ENCODE measurements around the gene CDK19. TPM values are rescaled to one million over a fixed set of nuclear protein-coding genes. Genes with fewer than 3 reads are reported as not detected.

Gene CDK19
- polyA plus RNA-seq, 3 donors from 2014 or later: 1.7 to 5.2 (median 2.4) TPM

GRCh38 chr6:110573537-110573936 is 241.7 kb downstream of the CDK19 start:
- no peak overlapping the region for H3K27ac Mint-ChIP-seq
- no peaks in the 10 kb centered on the region for H3K36me3 Mint-ChIP-seq
- H3K4me1 Mint-ChIP-seq: no peaks in the 10 kb centered on the region
- peaks cover 0 to 8% (median 2%) of the 10 kb centered on the region in 3 donors for H3K27me3 Mint-ChIP-seq (ENCODE audit: low read depth in 3 of 3)
- no peak for DNase-seq
- no peaks in the 10 kb centered on the region for H3K9me3 Mint-ChIP-seq
- H3K4me3 Mint-ChIP-seq: no peak overlapping the region

GRCh38 chr6:110573136-110573535 is 242.1 kb downstream of the CDK19 start:
- DNase-seq: no peak
- no peak overlapping the region for H3K27ac Mint-ChIP-seq
- H3K4me1 Mint-ChIP-seq: no peaks in the 10 kb centered on the region
- H3K9me3 Mint-ChIP-seq: no peaks in the 10 kb centered on the region
- no peaks in the 10 kb centered on the region for H3K36me3 Mint-ChIP-seq
- no peak overlapping the region for H3K4me3 Mint-ChIP-seq
- peaks cover 0 to 8% (median 2%) of the 10 kb centered on the region in 3 donors for H3K27me3 Mint-ChIP-seq (ENCODE audit: low read depth in 3 of 3)

- no peak overlapping the region for H3K27ac Mint-ChIP-seq
- no peaks in the 10 kb centered on the region for H3K4me1 Mint-ChIP-seq
These were observed 247.1 kb downstream of the CDK19 start for GRCh38 chr6:110567957-110568696.

DNA sequence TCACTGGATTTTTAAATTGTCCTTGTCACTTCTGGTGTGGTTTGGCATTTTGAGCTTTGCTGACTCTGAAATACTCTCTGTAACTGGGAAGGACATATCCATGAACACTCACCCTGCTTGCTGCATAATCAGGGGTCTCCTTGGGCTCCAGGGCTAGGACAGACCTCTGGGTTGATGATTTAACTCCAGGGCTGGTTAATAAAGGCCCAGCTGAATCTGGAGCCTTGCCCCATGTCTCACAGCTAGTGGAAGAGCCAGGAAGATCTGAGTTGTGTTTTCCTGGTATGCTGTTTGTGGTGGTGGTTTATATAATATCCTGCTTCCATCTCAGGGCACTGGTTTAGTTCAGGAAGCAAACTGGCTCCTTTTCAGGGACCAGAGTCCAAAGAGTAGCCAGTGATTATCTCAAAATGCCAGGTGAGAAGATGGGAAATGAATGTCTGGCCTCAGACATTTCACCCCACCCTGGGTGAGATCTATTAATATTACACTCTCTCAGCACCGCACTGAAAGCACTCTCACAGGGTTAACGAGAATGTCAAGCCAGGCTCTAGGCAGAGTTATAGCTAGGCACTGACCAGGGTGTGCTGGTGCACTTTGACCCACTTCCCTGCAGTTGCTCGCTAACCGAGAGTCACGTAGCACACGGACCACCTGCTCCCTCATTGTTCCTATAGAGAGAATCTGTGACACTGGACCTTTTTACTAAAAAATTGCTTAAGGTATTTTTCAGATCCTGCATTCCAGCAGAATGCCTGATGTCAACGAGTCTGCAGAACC is 248.7 kb downstream of the CDK19 start:
- no peak for DNase-seq
- no peaks in the 10 kb centered on the region for H3K36me3 Mint-ChIP-seq
- H3K27me3 Mint-ChIP-seq (ENCODE audit: low read depth in 3 of 3): peaks cover 0 to 3% (median 0%) of the 10 kb centered on the region in 3 donors
- no peak overlapping the region for H3K4me3 Mint-ChIP-seq
- H3K27ac Mint-ChIP-seq: no peak overlapping the region
- H3K9me3 Mint-ChIP-seq: peaks cover 0 to 2% (median 0%) of the 10 kb centered on the region in 6 donors
- peaks cover 0 to 5% of the 10 kb centered on the region in 2 donors for H3K4me1 Mint-ChIP-seq

More at GRCh38 chr6:110567957-110568696, 247.1 kb downstream of the CDK19 start:
- no peaks in the 10 kb centered on the region for H3K36me3 Mint-ChIP-seq
- DNase-seq: no peak
- H3K4me3 Mint-ChIP-seq: no peak overlapping the region
- H3K27me3 Mint-ChIP-seq (ENCODE audit: low read depth in 3 of 3): peaks cover 0 to 2% (median 0%) of the 10 kb centered on the region in 3 donors
- no peaks in the 10 kb centered on the region for H3K9me3 Mint-ChIP-seq

DNA sequence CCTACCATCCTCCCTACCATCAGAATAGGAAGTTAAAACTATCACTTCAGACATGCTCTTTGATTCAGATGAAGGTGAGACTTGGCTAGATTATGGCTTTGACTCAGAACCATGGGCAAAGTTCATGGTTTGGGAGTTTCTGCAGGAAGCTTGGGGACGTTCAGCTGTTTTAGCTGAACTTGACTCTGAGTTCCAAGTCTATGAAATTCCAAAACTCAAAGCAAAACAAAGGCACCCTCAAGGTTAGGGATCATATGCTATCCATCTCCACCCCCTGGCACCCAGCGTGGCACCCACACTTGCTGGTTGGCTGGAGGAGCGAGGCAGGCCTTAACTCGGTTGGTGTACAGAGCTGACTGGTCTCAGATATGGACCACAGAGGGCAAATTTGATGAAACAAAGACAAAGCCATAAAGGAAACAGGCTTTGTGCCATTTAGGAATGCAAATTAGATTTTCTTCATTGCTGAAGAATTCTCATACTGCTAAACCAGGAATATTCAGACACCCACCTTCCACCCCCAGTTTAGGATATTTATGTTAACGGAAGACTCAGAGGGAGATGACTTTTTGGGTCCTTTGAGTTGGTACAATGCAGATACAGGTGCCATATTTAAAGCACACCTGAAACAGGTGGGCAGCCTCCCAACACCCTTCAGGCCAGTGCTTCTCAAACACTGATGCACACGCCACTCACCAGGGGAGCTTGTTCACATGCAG is 250.4 kb downstream of the CDK19 start:
- H3K36me3 Mint-ChIP-seq: no peaks in the 10 kb centered on the region
- H3K27ac Mint-ChIP-seq: no peak overlapping the region
- no peak for DNase-seq
- peaks cover 3 to 4% (median 3%) of the 10 kb centered on the region in 3 donors for H3K27me3 Mint-ChIP-seq (ENCODE audit: low read depth in 3 of 3)
- H3K4me1 Mint-ChIP-seq: peaks cover 9 to 18% of the 10 kb centered on the region in 2 donors
- H3K4me3 Mint-ChIP-seq: no peak overlapping the region
- peaks cover 0 to 2% (median 0%) of the 10 kb centered on the region in 6 donors for H3K9me3 Mint-ChIP-seq

DNA sequence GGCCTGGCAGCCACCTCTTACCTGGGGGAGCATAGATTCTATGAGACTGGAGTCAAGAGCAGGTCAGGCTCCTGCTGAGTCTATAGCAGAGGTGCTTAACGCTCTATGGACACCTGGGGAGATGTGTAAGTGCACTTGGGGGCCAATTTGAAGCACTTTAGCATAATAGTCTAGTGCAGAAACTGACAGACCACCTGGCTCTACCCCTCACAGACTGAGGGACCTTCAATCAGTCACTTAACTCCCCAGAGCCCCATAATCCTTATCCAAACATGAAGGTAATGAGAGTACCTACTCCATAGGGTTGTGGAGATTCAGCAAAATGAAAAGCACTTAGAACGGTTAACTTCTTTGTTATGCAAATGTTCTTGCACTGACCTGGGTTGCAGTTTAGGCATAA is 251.6 kb downstream of the CDK19 start:
- H3K27me3 Mint-ChIP-seq (ENCODE audit: low read depth in 3 of 3): peaks cover 3 to 4% (median 3%) of the 10 kb centered on the region in 3 donors
- DNase-seq: no peak
- H3K27ac Mint-ChIP-seq: no peak overlapping the region
- peaks cover 0 to 2% (median 0%) of the 10 kb centered on the region in 6 donors for H3K9me3 Mint-ChIP-seq
- H3K4me1 Mint-ChIP-seq: peaks cover 9 to 19% of the 10 kb centered on the region in 2 donors
- H3K36me3 Mint-ChIP-seq: no peaks in the 10 kb centered on the region
- no peak overlapping the region for H3K4me3 Mint-ChIP-seq

GRCh38 chr6:110562316-110562915 is 252.9 kb downstream of the CDK19 start:
- Mint-ChIP-seq H3K27me3 (ENCODE audit: low read depth in 3 of 3) (peaks cover 3 to 4% (median 3%) of the 10 kb centered on the region in 3 donors), H3K36me3 (no peaks in the 10 kb centered on the region), H3K4me3 (no peak overlapping the region), H3K4me1 (peaks cover 9 to 19% of the 10 kb centered on the region in 2 donors), H3K27ac (no peak overlapping the region), H3K9me3 (peaks cover 0 to 2% (median 0%) of the 10 kb centered on the region in 6 donors)
- DNase-seq: no peak

GRCh38 chr6:110561696-110562095 is 253.6 kb downstream of the CDK19 start:
- Mint-ChIP-seq H3K36me3 (no peaks in the 10 kb centered on the region), H3K27me3 (ENCODE audit: low read depth in 3 of 3) (peaks cover 3 to 4% (median 3%) of the 10 kb centered on the region in 3 donors), H3K9me3 (peaks cover 0 to 2% (median 0%) of the 10 kb centered on the region in 6 donors), H3K4me3 (no peak overlapping the region), H3K4me1 (peaks cover 9 to 19% of the 10 kb centered on the region in 2 donors), H3K27ac (no peak overlapping the region)
- DNase-seq: no peak

DNA sequence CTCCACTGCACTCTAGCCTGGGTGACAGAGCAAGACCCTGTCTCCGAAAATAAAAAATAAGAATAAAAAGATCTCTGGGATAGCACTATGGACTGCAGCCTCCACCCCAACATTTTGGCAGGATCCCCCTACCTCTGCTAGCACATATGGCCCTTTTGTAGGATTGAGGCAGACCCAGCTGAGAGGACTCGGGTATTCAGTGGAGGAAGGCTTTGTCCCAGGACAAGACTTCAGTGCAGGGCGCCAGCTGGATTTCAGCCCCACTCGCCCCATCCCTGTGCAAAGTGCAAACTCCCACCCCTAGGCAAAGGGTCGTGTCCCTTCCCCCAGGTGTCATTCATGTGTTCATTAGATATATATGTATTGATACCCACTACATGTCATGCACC is 254.3 kb downstream of the CDK19 start:
- Mint-ChIP-seq H3K27ac (peak overlapping the region in 1 of 6 donors; percentile 24), H3K4me1 (peaks cover 9 to 19% of the 10 kb centered on the region in 2 donors), H3K27me3 (ENCODE audit: low read depth in 3 of 3) (peaks cover 3 to 6% (median 4%) of the 10 kb centered on the region in 3 donors), H3K4me3 (peak overlapping the region in 1 of 5 donors; percentile 39), H3K9me3 (peaks cover 0 to 2% (median 0%) of the 10 kb centered on the region in 6 donors), H3K36me3 (no peaks in the 10 kb centered on the region)
- DNase-seq: no peak

DNA sequence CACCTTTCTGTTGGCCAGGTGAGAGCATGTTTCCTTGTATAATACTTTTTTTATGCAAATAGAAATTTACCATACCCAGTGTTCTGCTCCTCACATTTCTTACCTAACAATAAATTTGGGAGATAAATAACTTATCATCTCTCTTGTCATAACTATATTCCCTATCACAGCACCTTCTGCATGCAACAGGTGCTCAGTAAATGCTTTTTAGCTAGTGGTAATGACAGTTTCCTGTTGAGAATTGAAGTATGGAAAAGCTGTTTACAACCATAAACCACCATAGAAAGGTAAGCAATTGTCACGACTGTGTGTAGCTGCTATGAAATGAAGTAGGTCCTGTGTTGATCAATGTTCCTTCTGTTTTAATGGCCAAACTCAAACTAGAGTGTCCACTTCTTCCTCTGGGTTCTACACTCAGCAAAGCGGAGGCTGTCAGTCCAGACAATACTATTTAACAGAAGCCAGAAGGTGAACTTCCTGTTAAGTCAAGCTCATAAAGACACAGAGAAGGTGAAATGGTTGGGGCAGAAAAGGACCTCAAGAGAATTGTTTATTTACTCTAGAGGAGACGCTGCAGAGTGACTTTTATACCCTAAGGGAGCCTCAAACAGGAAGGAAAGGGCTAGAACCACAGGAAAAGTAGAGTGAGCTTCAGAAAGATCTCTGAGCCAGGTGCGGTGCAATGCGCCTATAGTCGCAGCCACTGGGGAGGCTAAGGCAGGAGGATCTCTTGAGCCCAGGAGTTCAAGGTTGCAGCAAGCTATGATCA is 254.8 kb downstream of the CDK19 start:
- DNase-seq: peak in 1 of 3 donors; percentile 4
- peak overlapping the region in 3 of 6 donors; percentile 24 to 52 (median 49) for H3K27ac Mint-ChIP-seq
- H3K36me3 Mint-ChIP-seq: no peaks in the 10 kb centered on the region
- H3K9me3 Mint-ChIP-seq: peaks cover 0 to 2% (median 0%) of the 10 kb centered on the region in 6 donors
- peaks cover 9 to 19% of the 10 kb centered on the region in 2 donors for H3K4me1 Mint-ChIP-seq
- H3K27me3 Mint-ChIP-seq (ENCODE audit: low read depth in 3 of 3): peaks cover 3 to 6% (median 6%) of the 10 kb centered on the region in 3 donors
- peak overlapping the region in 3 of 5 donors; percentile 10 to 39 (median 12) for H3K4me3 Mint-ChIP-seq

Data from immature natural killer cell (primary cell).